Endothelial cell of umbilical vein (primary cell): ENCODE data around the gene TEX101. TPM values are rescaled to one million over a fixed set of nuclear protein-coding genes. Genes with fewer than 3 reads are reported as not detected.

Experiments used
- BruUV-seq: library from RNA; stranded (reverse); fragments of 400-500 nt; replicated peaks from 2 replicates; lab custom pipeline; 2021; lab: Mats Ljungman, UMichigan
- CTCF ChIA-PET: fragments of 300-600, 350-600 bp; sonication (Branson Sonifier 250); formaldehyde crosslinking; loops from one replicate; lab custom pipeline; 2021; ENCODE audit warnings: antibody characterized with exemption, inconsistent platforms; lab: Charles Lee
- POLR2A ChIA-PET: fragments of 300-600, 350-600 bp; sonication (Branson Sonifier 250); formaldehyde crosslinking; loops from one replicate; lab custom pipeline; 2021; ENCODE audit warnings: antibody characterized with exemption, inconsistent platforms; lab: Charles Lee
- DNase-seq: peaks from one replicate; pipeline ENCODE4 v3.0.0-alpha.2; 2011; ENCODE audit warnings: low read depth, low spot score
- FAIRE-seq: peaks from 2 replicates; lab custom pipeline; 2011; peaks lifted over from hg19 to GRCh38; lab: Jason Lieb, UNC
- H2AFZ ChIP-seq: 2 replicates; pipeline ENCODE4 v1.6.0; 2012; ENCODE audit warnings: low read depth, low read length, control low read depth, inconsistent platforms
- H3K27ac ChIP-seq: 2 replicates; pipeline ENCODE4 v1.5.1; 2011; ENCODE audit warnings: low read depth, mild to moderate bottlenecking, control low read depth, low read length, moderate library complexity; ENCODE audit not compliant: insufficient read depth
- H3K27me3 ChIP-seq, 2 experiments: 2 replicates each; pipeline versions ENCODE4 v1.6.0 to v1.6.1; 2011; ENCODE audit warnings: low read length in 2 of 2, mixed read lengths in 1 of 2; ENCODE audit not compliant: control insufficient read depth in 2 of 2, insufficient read depth in 2 of 2
- H3K36me3 ChIP-seq, 2 experiments: 2 replicates in 1 of 2; 3 replicates in 1 of 2; pipeline ENCODE4 v1.5.1; 2011; ENCODE audit warnings: low read length in 2 of 2, mild to moderate bottlenecking in 1 of 2, moderate library complexity in 1 of 2; ENCODE audit not compliant: control insufficient read depth in 2 of 2, insufficient read depth in 2 of 2; ENCODE audit errors: extremely low read depth in 1 of 2
- H3K4me1 ChIP-seq: 3 replicates; pipeline ENCODE4 v1.5.1; 2011; ENCODE audit warnings: mild to moderate bottlenecking, low read length; ENCODE audit not compliant: control insufficient read depth, insufficient read depth; ENCODE audit errors: extremely low read depth
- H3K4me2 ChIP-seq: 2 replicates; pipeline ENCODE4 v1.6.1; 2011; ENCODE audit warnings: low read length, control low read depth, mixed read lengths; ENCODE audit not compliant: insufficient read depth
- H3K4me3 ChIP-seq, 3 experiments: fragments of 200-600 bp in 1 of 3; sonication (generic), shearing (Covaris generic) in 1 of 3; replicated peaks in 1 of 3; 2 replicates each; pipeline ENCODE4 v1.5.1; 2011 to 2016; ENCODE audit warnings: control low read depth in 3 of 3, low read length in 3 of 3, mild to moderate bottlenecking in 2 of 3, inconsistent platforms in 1 of 3, low read depth in 1 of 3, moderate library complexity in 1 of 3; ENCODE audit not compliant: insufficient read depth in 1 of 3
- H3K79me2 ChIP-seq: 2 replicates; pipeline ENCODE4 v1.6.0; 2012; ENCODE audit warnings: low read length, inconsistent platforms; ENCODE audit not compliant: control insufficient read depth, insufficient read depth
- H3K9ac ChIP-seq: replicated peaks from 2 replicates; pipeline ENCODE3; 2011; ENCODE audit warnings: low read length, control low read depth; ENCODE audit not compliant: insufficient read depth; ENCODE audit errors: extremely low read depth
- H3K9me1 ChIP-seq: replicated peaks from 3 replicates; pipeline ENCODE4 v1.6.0; 2011; ENCODE audit warnings: mild to moderate bottlenecking, low read length; ENCODE audit not compliant: control insufficient read depth, insufficient read depth; ENCODE audit errors: extremely low read depth
- H3K9me3 ChIP-seq: replicated peaks from 2 replicates; pipeline ENCODE4 v1.5.1; 2012; ENCODE audit warnings: low read length, inconsistent platforms; ENCODE audit not compliant: control insufficient read depth, insufficient read depth
- H4K20me1 ChIP-seq: replicated peaks from 2 replicates; pipeline ENCODE3; 2011; ENCODE audit warnings: mild to moderate bottlenecking, low read length; ENCODE audit not compliant: control insufficient read depth, insufficient read depth; ENCODE audit errors: extremely low read depth
- EZH2 ChIP-seq: IDR thresholded peaks from 2 replicates; pipeline ENCODE4 v1.6.1; 2012; ENCODE audit warnings: borderline replicate concordance, low read depth, mild to moderate bottlenecking, moderate library complexity, low read length, inconsistent platforms; ENCODE audit not compliant: severe bottlenecking
- FOS ChIP-seq: IDR thresholded peaks from 2 replicates; pipeline ENCODE4 v1.6.1; 2011; ENCODE audit warnings: mild to moderate bottlenecking, low read length, moderate library complexity, borderline replicate concordance; ENCODE audit not compliant: insufficient read depth
- GATA2 ChIP-seq: IDR thresholded peaks from 2 replicates; pipeline ENCODE4 v1.7.0; 2011; ENCODE audit warnings: low read depth, mild to moderate bottlenecking, moderate library complexity, mixed read lengths, low read length; ENCODE audit not compliant: insufficient read length, insufficient read depth
- JUN ChIP-seq: IDR thresholded peaks from 2 replicates; pipeline ENCODE4 v1.6.1; 2011; ENCODE audit warnings: borderline replicate concordance, low read depth; ENCODE audit not compliant: insufficient read length, insufficient read depth
- MAX ChIP-seq: IDR thresholded peaks from 2 replicates; pipeline ENCODE4 v1.6.1; 2011; ENCODE audit not compliant: insufficient read depth, insufficient read length
- MYC ChIP-seq: IDR thresholded peaks from one replicate; pipeline ENCODE4 v1.6.1; 2011; ENCODE audit warnings: mild to moderate bottlenecking, low read depth, low read length
- POLR2A ChIP-seq: IDR thresholded peaks from 2 replicates; pipeline ENCODE4 v1.6.1; 2012; ENCODE audit warnings: low read depth, mild to moderate bottlenecking, control low read depth, low read length
- POLR2AphosphoS5 ChIP-seq: IDR thresholded peaks from 2 replicates; pipeline ENCODE4 v1.6.1; 2012; ENCODE audit warnings: low read depth, mild to moderate bottlenecking, control low read depth, low read length, moderate library complexity; ENCODE audit not compliant: insufficient read depth
- dilution Hi-C: fragments of 300-500 bp; cut with MboI; formaldehyde crosslinking; loops from one replicate; pipeline ENCODE4 v1.15.0; 2019; ENCODE audit warnings: low sequenced_read_pairs; ENCODE audit not compliant: extremely low pct_ligation_motif_present
- intact Hi-C: fragments of 100-400 bp; cut with micrococcal nuclease; formaldehyde crosslinking; loops from one replicate; pipeline ENCODE4 v1.10.0; 2022
- polyA plus RNA-seq, 4 experiments: library from polyadenylated mRNA; depleted of rRNA in 3 of 4; stranded (reverse) in 3 of 4; unstranded in 1 of 4; fragments of >200 nt; gene quantifications; 2 replicates each; pipeline versions ENCODE4 v1.2.1 to v1.2.3, GENCODE V29; 2011 to 2012; ENCODE audit warnings: missing spikeins in 1 of 4
- total RNA-seq: library from RNA; stranded (reverse); gene quantifications from 2 replicates; pipeline ENCODE4 v1.2.3, GENCODE V29; 2021
- TF ChIP-seq, protein P1 (sequence below), 2 donors: IDR thresholded peaks; 1 replicate in 1 of 2; 2 replicates in 1 of 2; pipeline ENCODE4 v1.5.1; 2011; ENCODE audit warnings: low read length in 2 of 2, mild to moderate bottlenecking in 2 of 2, moderate library complexity in 2 of 2, control low read depth in 1 of 2, inconsistent platforms in 1 of 2, low read depth in 1 of 2; ENCODE audit not compliant: insufficient read depth in 1 of 2; ENCODE audit errors: extremely low read depth in 1 of 2

The TEX101 gene
- total and polyA plus RNA-seq, 2 donors (not counting 3 experiments of a cell fraction or from before 2014, with no cell fraction given), result not detected

GRCh38 chr19:43406297-43406696 is 8.4 kb upstream of the TEX101 start:
- H3K4me3 ChIP-seq, result no peak overlapping the region
- H3K9me3 ChIP-seq, result no peaks in the 10 kb centered on the region
- H2AFZ ChIP-seq, result no peak overlapping the region
- no peak for DNase-seq
- no peak for FAIRE-seq
- POLR2A ChIA-PET, result no interaction called here
- H3K4me2 ChIP-seq, result no peak overlapping the region
- dilution Hi-C loops, result no loop called here
- no TSS peak for BruUV-seq
- CTCF ChIA-PET, result no interaction called here
- H3K9me1 ChIP-seq, result no peaks in the 10 kb centered on the region
- H3K27me3 ChIP-seq, result no peaks in the 10 kb centered on the region
- H4K20me1 ChIP-seq, result no peaks in the 10 kb centered on the region
- H3K4me1 ChIP-seq, result no peaks in the 10 kb centered on the region
- TF ChIP-seq MAX (no peak), JUN (no peak), MYC (no peak), POLR2AphosphoS5 (no peak), FOS (no peak), GATA2 (no peak), EZH2 (no peak), POLR2A (no peak)
- TF ChIP-seq, protein P1, sequence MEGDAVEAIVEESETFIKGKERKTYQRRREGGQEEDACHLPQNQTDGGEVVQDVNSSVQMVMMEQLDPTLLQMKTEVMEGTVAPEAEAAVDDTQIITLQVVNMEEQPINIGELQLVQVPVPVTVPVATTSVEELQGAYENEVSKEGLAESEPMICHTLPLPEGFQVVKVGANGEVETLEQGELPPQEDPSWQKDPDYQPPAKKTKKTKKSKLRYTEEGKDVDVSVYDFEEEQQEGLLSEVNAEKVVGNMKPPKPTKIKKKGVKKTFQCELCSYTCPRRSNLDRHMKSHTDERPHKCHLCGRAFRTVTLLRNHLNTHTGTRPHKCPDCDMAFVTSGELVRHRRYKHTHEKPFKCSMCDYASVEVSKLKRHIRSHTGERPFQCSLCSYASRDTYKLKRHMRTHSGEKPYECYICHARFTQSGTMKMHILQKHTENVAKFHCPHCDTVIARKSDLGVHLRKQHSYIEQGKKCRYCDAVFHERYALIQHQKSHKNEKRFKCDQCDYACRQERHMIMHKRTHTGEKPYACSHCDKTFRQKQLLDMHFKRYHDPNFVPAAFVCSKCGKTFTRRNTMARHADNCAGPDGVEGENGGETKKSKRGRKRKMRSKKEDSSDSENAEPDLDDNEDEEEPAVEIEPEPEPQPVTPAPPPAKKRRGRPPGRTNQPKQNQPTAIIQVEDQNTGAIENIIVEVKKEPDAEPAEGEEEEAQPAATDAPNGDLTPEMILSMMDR (IDR thresholded peaks at IDR 0.05; ENCODE audit: extremely low read depth in 1 of 2, insufficient read depth in 1 of 2, low read depth in 1 of 2, low read length in 2 of 2), result no peak
- no peak overlapping the region for H3K9ac ChIP-seq
- no peaks in the 10 kb centered on the region for H3K36me3 ChIP-seq
- no peak overlapping the region for H3K27ac ChIP-seq
- intact Hi-C loops, result no loop called here
- H3K79me2 ChIP-seq, result no peaks in the 10 kb centered on the region
